ENCODE results near the gene EPB41.
"Not testable (repeated sequence)": the region's sequence is repeated elsewhere in the genome, so short reads cannot be mapped to it uniquely, and the experiment has no call there.

Gene EPB41

GRCh38 chr1:29113413-29114117, 199.2 kb downstream of the EPB41 start:
- no peak for DNase-seq

DNA sequence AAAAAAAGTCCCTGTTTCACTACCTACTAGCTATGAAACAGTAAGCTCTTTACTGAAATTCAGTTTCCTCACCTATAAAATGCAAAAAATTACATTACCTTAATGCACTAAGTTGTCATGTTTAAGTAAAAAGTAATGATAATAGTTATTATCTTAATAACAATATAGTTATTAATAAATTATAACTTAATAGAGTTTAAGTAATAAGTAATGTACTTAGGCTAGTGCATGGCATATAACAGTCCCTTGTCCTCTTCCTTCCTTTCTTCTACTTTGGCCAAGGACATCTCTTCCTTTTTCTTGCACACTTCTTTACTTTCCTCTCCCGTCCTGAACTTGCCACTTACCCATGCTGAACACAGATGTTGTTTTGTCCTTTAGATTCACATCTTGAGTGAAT, 200.3 kb downstream of the EPB41 start:
- no peak for DNase-seq

GRCh38 chr1:29117381-29117780, 203.0 kb downstream of the EPB41 start:
- DNase-seq, result no peak

GRCh38 chr1:29119121-29119929, 205.0 kb downstream of the EPB41 start:
- DNase-seq, result no peak

DNA sequence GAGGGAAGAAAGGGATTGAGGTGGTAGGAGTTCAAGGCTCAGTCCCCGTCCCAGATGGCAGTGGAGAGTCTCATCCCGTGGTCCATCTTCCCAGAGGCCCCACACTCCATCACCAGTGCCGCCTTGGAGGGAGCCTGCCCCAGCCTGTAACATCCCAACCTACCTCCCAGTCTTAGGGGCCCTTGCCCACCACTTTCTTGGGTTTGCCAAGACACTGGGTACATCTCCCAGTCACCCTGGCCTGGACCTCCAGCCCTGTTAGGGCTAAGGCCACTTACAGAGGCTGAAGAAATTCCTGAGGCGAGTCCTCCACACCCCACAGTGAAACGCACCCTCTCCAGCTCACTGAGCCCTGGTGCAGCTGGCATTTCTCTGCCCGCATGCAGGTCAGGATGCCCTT, 206.0 kb downstream of the EPB41 start:
- no peak for DNase-seq

DNA sequence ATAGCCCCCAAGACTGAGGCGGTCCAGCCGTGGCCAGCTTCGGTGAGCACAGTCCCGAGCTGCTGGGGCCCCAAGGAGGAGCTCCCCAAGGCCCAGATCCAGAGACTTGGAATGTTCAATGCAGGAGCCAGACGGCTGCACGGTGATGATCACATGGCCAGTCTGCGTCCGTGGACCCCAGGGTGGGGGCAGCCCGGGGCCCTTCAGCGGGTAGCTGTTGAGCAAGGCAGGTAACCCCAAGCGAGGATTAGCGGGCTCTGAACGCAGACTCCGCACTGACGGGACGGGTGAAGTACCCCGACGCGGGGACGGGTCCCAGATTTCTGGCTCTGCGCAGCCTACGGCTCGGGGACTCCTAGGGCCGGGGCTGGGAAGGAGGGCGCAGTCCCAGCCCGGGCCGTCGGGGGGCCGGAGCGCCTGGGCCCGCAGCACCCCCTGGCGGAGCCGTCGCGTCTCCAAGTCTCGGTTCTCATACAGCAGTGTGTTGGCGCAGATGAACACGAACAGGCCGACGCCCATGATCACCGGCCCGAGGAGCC, 206.6 kb downstream of the EPB41 start:
- peak in 3 of 4 experiments; percentile 19 to 55 (median 30) for DNase-seq

GRCh38 chr1:29121516-29121935, 207.2 kb downstream of the EPB41 start:
- DNase-seq, result no peak

- DNase-seq, result no peak
Observed at GRCh38 chr1:29121936-29122681, 207.7 kb downstream of the EPB41 start.

DNA sequence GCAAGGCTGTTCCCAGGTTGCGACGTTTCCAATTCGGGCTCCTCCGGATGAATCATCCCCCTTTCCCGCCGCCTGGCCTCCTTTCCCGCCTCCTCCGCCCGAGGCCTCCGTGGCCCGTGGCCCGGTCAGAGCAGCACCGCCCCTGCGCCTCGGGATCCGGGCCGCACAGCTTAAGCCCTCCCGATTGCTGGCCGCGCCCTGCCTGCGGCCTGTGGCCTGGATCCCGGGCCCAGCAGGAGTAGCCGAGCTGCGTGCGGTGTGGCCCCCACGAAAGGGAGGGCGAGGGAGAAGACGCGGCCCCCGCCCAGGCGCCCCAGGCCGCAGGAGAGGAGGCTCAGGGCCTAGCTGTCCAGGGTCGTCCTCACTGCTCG, 208.3 kb downstream of the EPB41 start:
- DNase-seq, result no peak

- DNase-seq, result no peak
Observed at GRCh38 chr1:29123053-29123886, 208.9 kb downstream of the EPB41 start.

GRCh38 chr1:29123887-29124365, 209.6 kb downstream of the EPB41 start, which contains the start of gene TMEM200B:
TMEM200B (minus strand) TSS chr1:29123903; CDS start chr1:29121828, 2,075 bp downstream.
- DNase-seq, result no peak

- DNase-seq, result peak in 3 of 4 experiments; percentile 18 to 43 (median 33)
Observed at GRCh38 chr1:29124366-29125236, 210.2 kb downstream of the EPB41 start.

DNA sequence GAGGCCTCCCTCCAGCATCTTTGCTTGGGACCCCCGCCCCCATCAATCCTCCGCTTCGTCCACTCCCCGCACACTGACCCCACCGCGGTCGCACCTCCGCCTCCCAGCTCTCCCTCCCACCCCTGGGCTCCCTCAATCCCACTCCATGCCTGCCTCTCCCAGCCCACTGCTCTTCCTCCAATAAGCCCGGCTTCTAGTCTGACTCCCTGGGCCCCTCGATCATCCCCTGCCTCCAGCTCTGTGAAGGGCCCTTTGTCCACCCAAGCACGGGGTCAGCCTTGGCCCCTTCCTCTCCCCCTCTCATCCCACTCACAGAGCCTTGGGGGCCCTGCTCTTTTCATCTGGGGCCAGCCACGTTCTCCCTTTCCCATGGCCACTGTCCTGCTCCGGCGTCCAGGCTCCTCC, 210.9 kb downstream of the EPB41 start:
- no peak for DNase-seq

GRCh38 chr1:29125788-29126187, 211.4 kb downstream of the EPB41 start:
- no peak for DNase-seq

DNA sequence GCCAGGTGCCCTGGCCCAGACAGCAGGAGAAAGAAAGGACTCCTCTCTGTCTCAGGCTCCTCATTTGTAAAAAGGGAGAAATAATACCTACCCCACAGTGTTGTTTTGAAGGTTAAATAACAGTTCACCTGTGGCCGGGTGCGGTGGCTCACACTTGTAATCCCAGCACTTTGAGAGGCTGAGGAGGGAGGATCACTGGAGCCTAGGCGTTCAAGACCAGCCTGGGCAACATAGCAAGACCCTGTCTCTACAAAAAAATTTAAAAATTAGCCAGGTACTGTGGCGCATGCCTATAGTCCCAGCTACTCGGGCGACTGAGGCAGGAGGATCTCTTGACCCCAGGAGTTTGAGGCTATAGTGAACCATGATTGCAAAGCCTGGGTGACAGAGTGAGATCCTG, 211.8 kb downstream of the EPB41 start:
- DNase-seq, result no peak

- DNase-seq, result no peak
Observed at GRCh38 chr1:29128739-29129138, 214.4 kb downstream of the EPB41 start.

DNA sequence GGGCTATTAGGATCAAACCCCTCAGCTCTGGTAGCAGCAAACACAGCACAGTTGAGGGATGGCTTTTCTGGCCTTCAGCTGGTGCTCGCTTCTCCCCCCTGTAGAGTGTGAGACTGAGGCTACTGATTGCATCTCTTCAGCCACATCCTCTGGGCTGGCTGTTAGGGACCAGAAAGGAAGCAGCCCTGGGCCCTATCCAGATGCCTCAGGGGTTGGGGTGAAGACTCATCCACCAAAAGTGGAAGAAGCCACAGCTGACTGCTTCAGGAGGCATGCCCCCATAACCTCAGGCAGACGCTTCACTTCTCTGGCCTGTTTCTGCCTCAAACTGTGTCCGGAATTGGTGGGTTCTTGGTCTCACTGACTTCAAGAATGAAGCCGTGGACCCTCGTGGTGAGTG, 215.5 kb downstream of the EPB41 start:
- DNase-seq, result no peak

DNA sequence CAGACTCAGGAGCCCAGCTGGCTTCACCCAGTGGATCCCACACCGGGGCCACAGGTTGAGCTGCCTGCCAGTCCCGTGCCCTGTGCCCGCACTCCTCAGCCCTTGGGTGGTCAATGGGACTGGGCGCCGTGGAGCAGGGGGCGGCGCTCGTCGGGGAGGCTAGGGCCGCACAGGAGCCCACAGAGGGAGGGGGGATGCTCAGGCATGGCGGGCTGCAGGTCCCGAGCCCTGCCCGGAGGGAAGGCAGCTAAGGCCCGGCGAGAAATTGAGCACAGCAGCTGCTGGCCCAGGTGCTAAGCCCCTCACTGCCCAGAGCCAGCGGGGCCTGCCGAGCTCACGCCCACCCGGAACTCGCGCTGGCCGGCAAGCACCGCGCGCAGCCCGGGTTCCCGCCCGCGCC, 216.7 kb downstream of the EPB41 start:
- not testable (repeated sequence) for DNase-seq

DNA sequence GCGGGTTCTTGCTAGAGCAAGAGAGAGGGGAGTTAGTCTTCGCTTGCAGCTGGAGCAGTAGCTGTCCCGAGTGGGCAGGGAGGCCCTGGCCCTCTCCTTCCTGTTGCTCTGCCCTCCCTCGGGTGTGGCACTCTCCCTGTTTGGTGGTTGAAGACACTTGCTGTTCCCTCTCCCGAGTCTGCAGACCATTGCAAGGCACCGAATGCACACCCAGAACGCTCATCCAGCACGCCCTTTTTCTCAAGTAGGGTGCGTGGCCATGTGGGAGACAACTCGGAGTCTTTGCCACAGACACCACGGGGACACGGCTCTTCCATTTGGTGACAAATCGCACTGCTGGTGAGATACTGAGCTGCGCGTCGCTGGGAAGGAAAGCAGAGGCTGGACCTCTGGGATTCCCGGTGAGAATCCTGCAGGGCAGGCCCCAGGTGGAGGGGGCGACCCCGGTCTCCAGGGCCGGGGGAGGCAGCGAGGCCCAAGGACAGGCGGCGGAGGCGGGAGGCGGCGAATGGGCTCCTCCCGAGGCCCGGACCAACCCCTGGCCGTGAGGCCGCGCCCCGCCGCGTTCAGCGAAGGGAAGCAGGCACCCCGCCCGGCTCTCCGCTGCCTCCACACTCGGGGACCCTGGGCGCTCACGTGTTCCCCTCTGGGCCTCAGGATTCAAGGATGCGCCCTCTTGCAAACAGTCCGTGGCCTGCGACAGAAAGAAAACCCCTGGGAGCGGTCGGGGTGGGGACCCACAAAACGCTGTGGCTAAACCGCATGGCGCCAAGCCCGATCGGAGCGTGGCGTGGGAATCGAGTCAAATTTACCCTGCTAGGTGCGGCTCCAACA, 219.7 kb downstream of the EPB41 start:
- DNase-seq, result no peak

DNA sequence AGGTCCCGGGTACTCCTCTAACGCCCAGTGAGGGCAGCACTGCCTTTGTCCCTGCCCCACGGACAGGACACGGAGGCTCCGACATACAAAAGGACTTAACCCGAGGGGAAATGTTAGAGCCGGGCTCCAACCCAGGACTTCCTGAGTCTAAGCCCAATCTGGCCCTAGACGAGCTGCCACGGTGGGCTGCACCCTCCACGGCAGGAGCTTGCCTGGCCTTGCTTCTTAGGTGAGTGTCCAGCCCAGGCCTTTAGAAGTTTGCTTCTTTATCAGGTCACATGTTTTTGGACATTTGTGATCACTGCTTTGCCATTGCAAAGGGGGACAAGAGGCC, 220.3 kb downstream of the EPB41 start:
- no peak for DNase-seq
